Activated B cell treated with CpG ODN at 0.5 μM for 24 hours (primary cell): ENCODE data around the gene PDE4B. TPM values are rescaled to one million over a fixed set of nuclear protein-coding genes. Genes with fewer than 3 reads are reported as not detected.

Experiments used
- ATAC-seq: fragments of 200-7000 bp; cut with Tn5 transposase; one replicate; pipeline ENCODE4 v1.10.0; 2021; ENCODE audit warnings: low read depth, mild to moderate bottlenecking, moderate library complexity
- CTCF ChIA-PET: fragments of 350-600 bp; sonication (Branson Sonifier 250); formaldehyde crosslinking; loops from one replicate; lab custom pipeline; 2021; ENCODE audit warnings: antibody characterized with exemption; lab: Charles Lee
- POLR2A ChIA-PET: fragments of 350-600 bp; sonication (Branson Sonifier 250); formaldehyde crosslinking; loops from one replicate; lab custom pipeline; 2021; ENCODE audit warnings: antibody characterized with exemption; lab: Charles Lee
- DNase-seq: peaks from one replicate; pipeline ENCODE4 v3.0.0; 2022
- H3K27ac Mint-ChIP-seq: one replicate; pipeline ENCODE4 v1.8.0; 2020; ENCODE audit warnings: mixed read lengths
- H3K27me3 Mint-ChIP-seq: one replicate; pipeline ENCODE4 v1.8.0; 2021; ENCODE audit warnings: mixed read lengths
- H3K36me3 Mint-ChIP-seq: one replicate; pipeline ENCODE4 v1.8.0; 2021; ENCODE audit warnings: low read depth, mixed read lengths
- H3K4me1 Mint-ChIP-seq: one replicate; pipeline ENCODE4 v1.8.0; 2021; ENCODE audit warnings: mixed read lengths
- H3K4me3 Mint-ChIP-seq: one replicate; pipeline ENCODE4 v1.8.0; 2020; ENCODE audit warnings: mild to moderate bottlenecking, mixed read lengths
- H3K9me3 Mint-ChIP-seq: one replicate; pipeline ENCODE4 v1.8.0; 2020; ENCODE audit warnings: mixed read lengths
- intact Hi-C: fragments of 100-400 bp; cut with micrococcal nuclease; formaldehyde crosslinking; loops from one replicate; pipeline ENCODE4 v1.15.1; 2024
- total RNA-seq: library from RNA; stranded (reverse); gene quantifications from 2 replicates; pipeline ENCODE4 v1.2.3, GENCODE V29; 2022
- TF ChIP-seq, protein P1 (sequence below): fragments of 200-600 bp; IDR thresholded peaks from one replicate; pipeline ENCODE4 v1.8.0; 2022; ENCODE audit warnings: antibody characterized with exemption, mild to moderate bottlenecking

The PDE4B gene
- total RNA-seq, 1 donor from 2014 or later, result 84.1 TPM

DNA sequence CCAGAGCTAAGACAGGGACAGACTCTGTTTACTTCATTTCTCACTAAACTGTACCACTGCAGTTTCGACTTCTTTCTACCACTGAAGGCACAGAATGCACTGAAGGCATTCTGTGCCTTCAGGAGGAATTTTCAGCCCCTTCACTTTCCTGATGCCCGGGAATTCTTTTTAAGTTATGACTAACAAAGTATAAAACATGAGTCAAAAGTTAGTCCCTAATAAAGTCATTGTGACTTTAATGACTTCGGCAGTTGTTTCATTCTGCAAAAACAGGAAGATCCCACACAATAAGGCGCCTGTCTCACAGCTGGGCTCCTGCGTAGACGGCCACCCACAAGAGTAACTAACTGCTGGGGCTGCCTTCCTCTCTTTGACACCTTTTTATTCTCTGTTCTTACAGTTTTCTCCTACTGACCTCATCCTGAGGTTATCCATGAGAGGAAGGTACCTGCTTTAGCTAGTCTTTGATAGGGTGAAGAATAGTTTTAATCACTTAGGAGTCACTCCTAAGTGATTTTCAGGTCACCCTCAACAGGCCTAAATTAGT, 557.4 kb downstream of the PDE4B start:
- ChIA-PET POLR2A (interaction anchor here (0.6 to 4.6 kb wide), 19 partner anchors 8 to 98 kb away, joined by 3 to 72 read pairs (median 6); no protein-coding TSS in a partner anchor), CTCF (interaction anchor here (0.9 to 2.0 kb wide), 12 partner anchors 8 to 107 kb away, joined by 3 to 18 read pairs (median 4); no protein-coding TSS in a partner anchor)
- DNase-seq (no peak), ATAC-seq (peak; percentile 80)
- TF ChIP-seq, protein P1, sequence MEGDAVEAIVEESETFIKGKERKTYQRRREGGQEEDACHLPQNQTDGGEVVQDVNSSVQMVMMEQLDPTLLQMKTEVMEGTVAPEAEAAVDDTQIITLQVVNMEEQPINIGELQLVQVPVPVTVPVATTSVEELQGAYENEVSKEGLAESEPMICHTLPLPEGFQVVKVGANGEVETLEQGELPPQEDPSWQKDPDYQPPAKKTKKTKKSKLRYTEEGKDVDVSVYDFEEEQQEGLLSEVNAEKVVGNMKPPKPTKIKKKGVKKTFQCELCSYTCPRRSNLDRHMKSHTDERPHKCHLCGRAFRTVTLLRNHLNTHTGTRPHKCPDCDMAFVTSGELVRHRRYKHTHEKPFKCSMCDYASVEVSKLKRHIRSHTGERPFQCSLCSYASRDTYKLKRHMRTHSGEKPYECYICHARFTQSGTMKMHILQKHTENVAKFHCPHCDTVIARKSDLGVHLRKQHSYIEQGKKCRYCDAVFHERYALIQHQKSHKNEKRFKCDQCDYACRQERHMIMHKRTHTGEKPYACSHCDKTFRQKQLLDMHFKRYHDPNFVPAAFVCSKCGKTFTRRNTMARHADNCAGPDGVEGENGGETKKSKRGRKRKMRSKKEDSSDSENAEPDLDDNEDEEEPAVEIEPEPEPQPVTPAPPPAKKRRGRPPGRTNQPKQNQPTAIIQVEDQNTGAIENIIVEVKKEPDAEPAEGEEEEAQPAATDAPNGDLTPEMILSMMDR, result no peak
- peaks cover 62% of the 10 kb centered on the region for H3K36me3 Mint-ChIP-seq
- intact Hi-C loops, result loop anchor here (1.0 to 2.0 kb wide), 2 partner anchors 9 to 15 kb away; no protein-coding TSS in a partner anchor
- H3K27me3 Mint-ChIP-seq, result no peaks in the 10 kb centered on the region
- peak overlapping the region; percentile 72 for H3K4me3 Mint-ChIP-seq
- no peaks in the 10 kb centered on the region for H3K9me3 Mint-ChIP-seq
- H3K4me1 Mint-ChIP-seq, result peaks cover 97% of the 10 kb centered on the region
- peak overlapping the region; percentile 89 for H3K27ac Mint-ChIP-seq

DNA sequence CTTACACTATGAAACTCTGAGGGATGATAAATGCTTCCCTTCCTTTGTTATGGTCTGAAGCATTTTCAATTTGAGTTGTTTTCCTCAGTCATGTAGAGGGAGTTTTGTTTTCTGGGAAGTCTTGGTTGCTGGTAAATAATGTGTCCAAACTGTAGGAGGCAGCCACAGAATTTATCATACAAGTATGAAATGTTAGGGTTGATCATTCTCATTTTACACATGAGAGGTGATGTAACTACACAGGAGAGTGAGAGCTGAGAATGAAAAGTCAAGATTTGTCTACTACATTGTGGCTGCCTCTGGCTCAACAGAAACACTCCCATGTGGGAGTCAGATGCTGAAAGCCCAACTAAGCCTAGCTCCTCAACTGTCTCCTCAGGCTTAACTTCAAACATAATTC, 558.8 kb downstream of the PDE4B start:
- ChIA-PET POLR2A (interaction anchor here (0.9 to 4.6 kb wide), 7 partner anchors 9 to 28 kb away, joined by 3 to 72 read pairs (median 18); no protein-coding TSS in a partner anchor), CTCF (interaction anchor here (0.8 to 2.0 kb wide), 4 partner anchors 9 to 94 kb away, joined by 4 to 18 read pairs (median 7); no protein-coding TSS in a partner anchor)
- Mint-ChIP-seq H3K27ac (peak overlapping the region; percentile 89), H3K27me3 (no peaks in the 10 kb centered on the region), H3K9me3 (no peaks in the 10 kb centered on the region), H3K4me1 (peaks cover 97% of the 10 kb centered on the region), H3K36me3 (peaks cover 63% of the 10 kb centered on the region), H3K4me3 (peak overlapping the region; percentile 46)
- ATAC-seq (no peak), DNase-seq (no peak)
- TF ChIP-seq, protein P1, result no peak
- intact Hi-C loops, result loop anchor here (2.0 kb wide), 1 partner anchor 13 kb away; no protein-coding TSS in a partner anchor

DNA sequence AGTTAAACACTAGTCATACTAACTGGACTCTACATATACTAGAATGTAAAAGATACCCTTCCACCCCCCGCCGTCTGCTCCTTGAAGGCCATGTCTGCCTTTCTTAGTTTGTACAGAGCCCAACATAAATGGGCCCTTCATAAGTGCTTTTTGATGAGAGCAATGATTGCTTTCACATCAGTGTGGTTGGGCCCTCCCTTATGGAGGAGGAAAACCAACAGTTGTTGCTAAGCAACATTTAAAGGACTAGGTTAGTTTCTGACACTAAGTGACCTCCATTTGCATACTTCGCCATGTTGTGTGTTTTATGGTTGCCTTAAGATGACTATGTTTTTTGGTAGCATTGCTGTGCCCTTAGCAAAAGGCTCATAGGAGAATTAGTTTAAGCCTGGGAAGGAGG, 559.2 kb downstream of the PDE4B start:
- H3K36me3 Mint-ChIP-seq, result peaks cover 63% of the 10 kb centered on the region
- POLR2A ChIA-PET, result interaction anchor here (1.4 to 4.6 kb wide), 6 partner anchors 9 to 69 kb away, joined by 4 to 72 read pairs (median 19); no protein-coding TSS in a partner anchor
- H3K27me3 Mint-ChIP-seq, result no peaks in the 10 kb centered on the region
- CTCF ChIA-PET, result interaction anchor here (0.8 to 1.5 kb wide), 4 partner anchors 9 to 98 kb away, joined by 3 to 6 read pairs (median 4); no protein-coding TSS in a partner anchor
- H3K4me1 Mint-ChIP-seq, result peaks cover 95% of the 10 kb centered on the region
- peak overlapping the region; percentile 89 for H3K27ac Mint-ChIP-seq
- DNase-seq (no peak), ATAC-seq (peak; percentile 53)
- intact Hi-C loops, result loop anchor here (2.0 kb wide), 1 partner anchor 13 kb away; no protein-coding TSS in a partner anchor
- H3K9me3 Mint-ChIP-seq, result no peaks in the 10 kb centered on the region
- TF ChIP-seq, protein P1, result no peak
- peak overlapping the region; percentile 46 for H3K4me3 Mint-ChIP-seq

DNA sequence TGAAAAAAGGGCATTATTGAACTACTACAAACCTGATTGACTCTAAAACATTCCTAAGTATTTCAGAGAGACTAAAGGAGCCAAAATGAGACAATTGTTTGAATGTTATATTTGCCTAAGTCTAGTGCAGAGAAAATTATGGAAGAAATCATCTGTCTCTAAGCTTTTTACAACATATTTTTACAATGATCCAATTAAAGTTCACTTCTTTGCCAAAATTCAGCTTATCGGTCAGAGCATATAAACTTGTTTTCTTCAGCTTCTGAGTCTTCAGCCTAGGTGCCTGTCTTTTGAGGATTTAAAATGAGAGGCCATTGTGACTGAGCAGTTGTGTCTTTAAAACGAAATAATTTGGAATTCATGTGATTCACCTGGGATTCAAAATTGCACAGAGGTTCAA, 560.1 kb downstream of the PDE4B start:
- Mint-ChIP-seq H3K4me3 (peak overlapping the region; percentile 46), H3K27me3 (no peaks in the 10 kb centered on the region), H3K9me3 (no peaks in the 10 kb centered on the region), H3K36me3 (peaks cover 69% of the 10 kb centered on the region), H3K4me1 (peaks cover 94% of the 10 kb centered on the region), H3K27ac (peak overlapping the region; percentile 9)
- ATAC-seq, result no peak
- intact Hi-C loops, result no loop called here
- TF ChIP-seq, protein P1, result no peak
- ChIA-PET POLR2A (interaction anchor here (0.7 to 4.6 kb wide), 11 partner anchors 8 to 93 kb away, joined by 3 to 72 read pairs (median 4); no protein-coding TSS in a partner anchor), CTCF (interaction anchor here (0.8 to 1.5 kb wide), 5 partner anchors 9 to 99 kb away, joined by 3 to 5 read pairs (median 4); no protein-coding TSS in a partner anchor)
- DNase-seq, result no peak

DNA sequence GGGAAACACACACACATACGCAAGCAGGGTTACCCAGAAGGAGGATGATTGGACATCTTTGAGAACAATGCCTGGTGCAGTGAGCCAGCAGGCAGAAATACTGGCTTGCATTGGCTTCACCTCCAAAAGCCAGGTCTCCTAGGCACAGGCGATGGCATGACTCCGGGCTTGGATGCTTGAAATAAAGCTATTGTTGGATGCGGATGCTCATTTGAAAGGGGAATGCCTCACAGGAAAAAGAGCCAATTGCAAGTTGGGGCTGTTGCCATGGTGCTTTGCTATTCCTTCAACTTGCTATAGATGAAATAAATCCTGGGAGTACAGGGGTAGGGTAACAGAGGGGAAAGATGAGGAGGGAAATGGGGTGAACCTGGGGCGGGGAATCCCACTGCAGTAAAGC, 560.6 kb downstream of the PDE4B start:
- Mint-ChIP-seq H3K27me3 (no peaks in the 10 kb centered on the region), H3K4me1 (peaks cover 94% of the 10 kb centered on the region), H3K27ac (peak overlapping the region; percentile 9), H3K4me3 (peak overlapping the region; percentile 46), H3K9me3 (no peaks in the 10 kb centered on the region), H3K36me3 (peaks cover 74% of the 10 kb centered on the region)
- TF ChIP-seq, protein P1, result no peak
- DNase-seq (no peak), ATAC-seq (no peak)
- POLR2A ChIA-PET, result interaction anchor here (1.0 to 4.6 kb wide), 9 partner anchors 9 to 86 kb away, joined by 3 to 72 read pairs (median 4); no protein-coding TSS in a partner anchor
- intact Hi-C loops, result no loop called here
- CTCF ChIA-PET, result interaction anchor here (0.8 to 1.5 kb wide), 4 partner anchors 9 to 99 kb away, joined by 3 to 5 read pairs (median 4); no protein-coding TSS in a partner anchor
